Stimulated activated effector memory CD8-positive, alpha-beta T cell treated with anti-CD3 and anti-CD28 coated beads, Interleukin-12 subunit alpha, Interleukin-12 subunit beta, amount 100 ng/mL, for 72 hours (primary cell): ENCODE measurements around the gene SUZ12.
A peak's percentile ranks its signal among the peaks of the same experiment; 100 is the strongest.
"Not testable (repeated sequence)": the region's sequence is repeated elsewhere in the genome, so short reads cannot be mapped to it uniquely, and the experiment has no call there.

ENCODE experiments used
- ATAC-seq: fragments of 150-1000 bp; cut with Tn5 transposase; 2 replicates; pipeline ENCODE4 v1.10.0; 2021
- DNase-seq, 2 donors: peaks; one replicate each; pipeline ENCODE4 v3.0.0; 2021 to 2022; ENCODE audit warnings: low spot score in 2 of 2
- H3K27ac Mint-ChIP-seq: one replicate; pipeline ENCODE4 v1.8.0; 2022; ENCODE audit warnings: mild to moderate bottlenecking, mixed read lengths
- H3K36me3 Mint-ChIP-seq: one replicate; pipeline ENCODE4 v1.8.0; 2022; ENCODE audit warnings: mild to moderate bottlenecking, mixed read lengths
- H3K4me1 Mint-ChIP-seq: one replicate; pipeline ENCODE4 v1.8.0; 2022; ENCODE audit warnings: mixed read lengths
- H3K4me3 Mint-ChIP-seq: one replicate; pipeline ENCODE4 v1.8.0; 2022; ENCODE audit warnings: mild to moderate bottlenecking, mixed read lengths
- H3K9me3 Mint-ChIP-seq: one replicate; pipeline ENCODE4 v1.8.0; 2022; ENCODE audit warnings: mixed read lengths

The SUZ12 gene

GRCh38 chr17:31926100-31926729 lies 10.6 kb upstream of the SUZ12 start:
- ATAC-seq (peak; percentile 79), DNase-seq (no peak)
- Mint-ChIP-seq H3K4me1 (no peaks in the 10 kb centered on the region), H3K36me3 (no peaks in the 10 kb centered on the region), H3K9me3 (no peaks in the 10 kb centered on the region), H3K4me3 (no peak overlapping the region), H3K27ac (no peak overlapping the region)

- H3K27ac Mint-ChIP-seq: no peak overlapping the region
- H3K4me3 Mint-ChIP-seq: no peak overlapping the region
Measured at GRCh38 chr17:31931756-31932155, 5.1 kb upstream of the SUZ12 start.

GRCh38 chr17:31935512-31935911 lies 1.3 kb upstream of the SUZ12 start:
- ATAC-seq (no peak), DNase-seq (no peak)
- Mint-ChIP-seq H3K9me3 (no peaks in the 10 kb centered on the region), H3K27ac (peak overlapping the region; percentile 88), H3K4me3 (peak overlapping the region; percentile 72), H3K36me3 (peaks cover 15% of the 10 kb centered on the region), H3K4me1 (no peaks in the 10 kb centered on the region)

More at GRCh38 chr17:31931756-31932155, 5.1 kb upstream of the SUZ12 start:
- H3K4me1 Mint-ChIP-seq: no peaks in the 10 kb centered on the region
- ATAC-seq (no peak), DNase-seq (no peak)
- no peaks in the 10 kb centered on the region for H3K9me3 Mint-ChIP-seq
- H3K36me3 Mint-ChIP-seq: no peaks in the 10 kb centered on the region

GRCh38 chr17:31937926-31938641 lies 1.3 kb downstream of the SUZ12 start:
- ATAC-seq, H3K4me1 Mint-ChIP-seq, DNase-seq, H3K9me3 Mint-ChIP-seq: not testable (repeated sequence)
- peak overlapping the region; percentile 72 for H3K4me3 Mint-ChIP-seq
- peaks cover 40% of the 10 kb centered on the region for H3K36me3 Mint-ChIP-seq
- peak overlapping the region; percentile 56 for H3K27ac Mint-ChIP-seq

- peaks cover 78% of the 10 kb centered on the region for H3K36me3 Mint-ChIP-seq
- DNase-seq: peak in 1 of 2 donors; percentile 30
- H3K4me1 Mint-ChIP-seq, H3K9me3 Mint-ChIP-seq, ATAC-seq, H3K4me3 Mint-ChIP-seq, H3K27ac Mint-ChIP-seq: not testable (repeated sequence)
Measured at GRCh38 chr17:31941916-31942315, 5.1 kb downstream of the SUZ12 start.

GRCh38 chr17:31942396-31942795 lies 5.6 kb downstream of the SUZ12 start:
- peaks cover 83% of the 10 kb centered on the region for H3K36me3 Mint-ChIP-seq
- H3K4me1 Mint-ChIP-seq, ATAC-seq, H3K9me3 Mint-ChIP-seq, H3K27ac Mint-ChIP-seq, H3K4me3 Mint-ChIP-seq: not testable (repeated sequence)
- DNase-seq: peak in 1 of 2 donors; percentile 28

- not testable (repeated sequence) for H3K4me3 Mint-ChIP-seq, ATAC-seq, H3K4me1 Mint-ChIP-seq, H3K9me3 Mint-ChIP-seq, DNase-seq, H3K27ac Mint-ChIP-seq
- H3K36me3 Mint-ChIP-seq: peaks cover 99% of the 10 kb centered on the region
Measured at GRCh38 chr17:31951953-31952352, 15.1 kb downstream of the SUZ12 start.

GRCh38 chr17:31964131-31964530 lies 27.3 kb downstream of the SUZ12 start:
- not testable (repeated sequence) for ATAC-seq, H3K27ac Mint-ChIP-seq, H3K9me3 Mint-ChIP-seq, H3K4me1 Mint-ChIP-seq, DNase-seq, H3K4me3 Mint-ChIP-seq
- peaks cover 97% of the 10 kb centered on the region for H3K36me3 Mint-ChIP-seq

GRCh38 chr17:31967648-31968047 lies 30.8 kb downstream of the SUZ12 start:
- peaks cover 6% of the 10 kb centered on the region for H3K4me1 Mint-ChIP-seq
- H3K27ac Mint-ChIP-seq: no peak overlapping the region
- ATAC-seq (no peak), DNase-seq (no peak)
- H3K36me3 Mint-ChIP-seq: peaks cover 98% of the 10 kb centered on the region
- H3K4me3 Mint-ChIP-seq: no peak overlapping the region
- H3K9me3 Mint-ChIP-seq: no peaks in the 10 kb centered on the region

- peaks cover 96% of the 10 kb centered on the region for H3K36me3 Mint-ChIP-seq
- H3K4me3 Mint-ChIP-seq, H3K9me3 Mint-ChIP-seq, H3K4me1 Mint-ChIP-seq, ATAC-seq, DNase-seq, H3K27ac Mint-ChIP-seq: not testable (repeated sequence)
Measured at GRCh38 chr17:31970416-31970815, 33.6 kb downstream of the SUZ12 start.

GRCh38 chr17:31974269-31975071 lies 37.7 kb downstream of the SUZ12 start:
- ATAC-seq, H3K9me3 Mint-ChIP-seq, H3K4me3 Mint-ChIP-seq, H3K4me1 Mint-ChIP-seq, DNase-seq, H3K27ac Mint-ChIP-seq: not testable (repeated sequence)
- peaks cover 96% of the 10 kb centered on the region for H3K36me3 Mint-ChIP-seq

GRCh38 chr17:31975391-31975790 lies 38.6 kb downstream of the SUZ12 start:
- H3K4me3 Mint-ChIP-seq, ATAC-seq, DNase-seq, H3K27ac Mint-ChIP-seq, H3K9me3 Mint-ChIP-seq, H3K4me1 Mint-ChIP-seq: not testable (repeated sequence)
- H3K36me3 Mint-ChIP-seq: peaks cover 96% of the 10 kb centered on the region

GRCh38 chr17:31991821-31992220 lies 55.0 kb downstream of the SUZ12 start:
- ATAC-seq, H3K9me3 Mint-ChIP-seq, H3K4me3 Mint-ChIP-seq, DNase-seq, H3K4me1 Mint-ChIP-seq, H3K27ac Mint-ChIP-seq: not testable (repeated sequence)
- peaks cover 100% of the 10 kb centered on the region for H3K36me3 Mint-ChIP-seq

- Mint-ChIP-seq H3K36me3 (peaks cover 95% of the 10 kb centered on the region), H3K9me3 (no peaks in the 10 kb centered on the region), H3K4me3 (no peak overlapping the region), H3K4me1 (no peaks in the 10 kb centered on the region), H3K27ac (no peak overlapping the region)
- DNase-seq (no peak), ATAC-seq (no peak)
Measured at GRCh38 chr17:31997005-31997404, 60.2 kb downstream of the SUZ12 start.

GRCh38 chr17:32006957-32007462 lies 70.2 kb downstream of the SUZ12 start, which contains the start of gene LRRC37B:
Gene LRRC37B (plus strand): TSS chr17:32007383. CDS start chr17:32021393, 14,010 bp downstream.
- Mint-ChIP-seq H3K4me3 (peak within 1 kb of the TSS; percentile 87), H3K27ac (peak within 1 kb of the TSS; percentile 91), H3K36me3 (peaks cover 20% of the 10 kb centered on the region), H3K9me3 (no peaks in the 10 kb centered on the region), H3K4me1 (peaks cover 36% of the 10 kb centered on the region)
- DNase-seq (peak; percentile 92 to 96), ATAC-seq (peak; percentile 95)
